ENCODE results near the gene VLDLR.
"Not testable (repeated sequence)": the region's sequence is repeated elsewhere in the genome, so short reads cannot be mapped to it uniquely, and the experiment has no call there.

VLDLR gene

GRCh38 chr9:2664174-2665065, 42.8 kb downstream of the VLDLR start:
- DNase-seq (ENCODE audit: low read depth in 2 of 2), result no peak

- no peak for DNase-seq (ENCODE audit: low read depth in 2 of 2)
Measured at GRCh38 chr9:2666569-2666968, 45.0 kb downstream of the VLDLR start.

- DNase-seq (ENCODE audit: low read depth in 2 of 2), result no peak
Measured at GRCh38 chr9:2673161-2673560, 51.6 kb downstream of the VLDLR start.

- no peak for DNase-seq (ENCODE audit: low read depth in 2 of 2)
Measured at GRCh38 chr9:2674141-2674824, 52.7 kb downstream of the VLDLR start.

GRCh38 chr9:2675834-2676233, 54.2 kb downstream of the VLDLR start:
- DNase-seq (ENCODE audit: low read depth in 2 of 2), result no peak

GRCh38 chr9:2676466-2676865, 54.9 kb downstream of the VLDLR start:
- no peak for DNase-seq (ENCODE audit: low read depth in 2 of 2)

- no peak for DNase-seq (ENCODE audit: low read depth in 2 of 2)
Measured at GRCh38 chr9:2677915-2678889, 56.6 kb downstream of the VLDLR start.

- no peak for DNase-seq (ENCODE audit: low read depth in 2 of 2)
Measured at GRCh38 chr9:2679011-2679410, 57.4 kb downstream of the VLDLR start.

GRCh38 chr9:2681981-2682380, 60.4 kb downstream of the VLDLR start:
- DNase-seq (ENCODE audit: low read depth in 2 of 2), result no peak

GRCh38 chr9:2686911-2687310, 65.3 kb downstream of the VLDLR start:
- DNase-seq (ENCODE audit: low read depth in 2 of 2), result no peak

GRCh38 chr9:2688636-2689035, 67.0 kb downstream of the VLDLR start:
- no peak for DNase-seq (ENCODE audit: low read depth in 2 of 2)

- no peak for DNase-seq (ENCODE audit: low read depth in 2 of 2)
Measured at GRCh38 chr9:2691212-2691611, 69.6 kb downstream of the VLDLR start.

GRCh38 chr9:2691626-2692025, 70.0 kb downstream of the VLDLR start:
- no peak for DNase-seq (ENCODE audit: low read depth in 2 of 2)

- DNase-seq (ENCODE audit: low read depth in 2 of 2), result no peak
Measured at GRCh38 chr9:2693056-2693455, 71.5 kb downstream of the VLDLR start.

GRCh38 chr9:2697492-2697891, 75.9 kb downstream of the VLDLR start:
- DNase-seq (ENCODE audit: low read depth in 2 of 2), result no peak

GRCh38 chr9:2700398-2700797, 78.8 kb downstream of the VLDLR start:
- no peak for DNase-seq (ENCODE audit: low read depth in 2 of 2)

- no peak for DNase-seq (ENCODE audit: low read depth in 2 of 2)
Measured at GRCh38 chr9:2700909-2701550, 79.4 kb downstream of the VLDLR start.

GRCh38 chr9:2704504-2704903, 82.9 kb downstream of the VLDLR start:
- DNase-seq (ENCODE audit: low read depth in 2 of 2), result no peak

- DNase-seq (ENCODE audit: low read depth in 2 of 2), result not testable (repeated sequence)
Measured at GRCh38 chr9:2707256-2707655, 85.7 kb downstream of the VLDLR start.
